K562 (cell line): Measurements from ENCODE around the gene AGFG1. TPM values are rescaled to one million over a fixed set of nuclear protein-coding genes. Genes with fewer than 3 reads are reported as not detected.

Experiments used
- CHD1 ChIP-seq: fragments of 200-600 bp; sonication (generic); IDR thresholded peaks from one replicate; pipeline ENCODE4 v1.6.1; 2012; ENCODE audit warnings: mild to moderate bottlenecking, moderate library complexity, low read length, inconsistent platforms
- HMBOX1 ChIP-seq: sonication (generic); IDR thresholded peaks from 2 replicates; pipeline ENCODE4 v1.6.1; 2016
- RREB1 ChIP-seq: fragments of 250-450 bp; sonication (Bioruptor Pico); IDR thresholded peaks from 2 replicates; pipeline ENCODE4 v1.4.0; 2020
- SNAPC5 ChIP-seq: fragments of 250-450 bp; sonication (Bioruptor Pico); IDR thresholded peaks from 2 replicates; pipeline ENCODE4 v1.8.0; 2021; ENCODE audit warnings: moderate library complexity, mild to moderate bottlenecking, inconsistent platforms
- polyA plus RNA-seq, 8 experiments: library from polyadenylated mRNA; depleted of rRNA in 4 of 8; stranded (reverse) in 5 of 8; unstranded in 3 of 8; fragments of >200 nt; fragmentation: Nextera tagmentation in 2 of 8; fragmentation: Illumina TruSeq in 1 of 8; extraction: Ambion mirVana in 2 of 8; extraction: Trizol in 1 of 8; gene quantifications; 2 replicates each; pipeline versions ENCODE4 v1.2.1 to v1.2.3, GENCODE V29; 2011 to 2014; ENCODE audit warnings: inconsistent platforms in 1 of 8, missing spikeins in 1 of 8
- total RNA-seq, 7 experiments: library from RNA; depleted of rRNA in 6 of 7; stranded (reverse); fragments of >200 nt in 6 of 7; fragmentation: Illumina TruSeq in 2 of 7; extraction: Trizol in 2 of 7; gene quantifications; 2 replicates each; pipeline versions ENCODE4 v1.2.1 to v1.2.3, GENCODE V29; 2011 to 2021; ENCODE audit warnings: low replicate concordance in 1 of 7

Gene AGFG1
- total and polyA plus RNA-seq, 9 of the 15 experiments (the other 6 are each of a cell fraction or from before 2014, with no cell fraction given), result 11.2 to 97.5 (median 36.0) TPM

- TF ChIP-seq RREB1 (no peak), HMBOX1 (no peak), SNAPC5 (CRISPR knock-in tag) (no peak), CHD1 (no peak)
- TF ChIP-seq, all 486 proteins: peak for 0
These were observed 15.9 kb upstream of the AGFG1 start (continued) for GRCh38 chr2:227456102-227456501.
